ENCODE results near the gene LRRK1. TPM values are rescaled to one million over a fixed set of nuclear protein-coding genes. Genes with fewer than 3 reads are reported as not detected.

LRRK1 gene
- total and polyA plus RNA-seq, 11 donors = 1.3 to 12.7 (median 2.1) TPM

DNA sequence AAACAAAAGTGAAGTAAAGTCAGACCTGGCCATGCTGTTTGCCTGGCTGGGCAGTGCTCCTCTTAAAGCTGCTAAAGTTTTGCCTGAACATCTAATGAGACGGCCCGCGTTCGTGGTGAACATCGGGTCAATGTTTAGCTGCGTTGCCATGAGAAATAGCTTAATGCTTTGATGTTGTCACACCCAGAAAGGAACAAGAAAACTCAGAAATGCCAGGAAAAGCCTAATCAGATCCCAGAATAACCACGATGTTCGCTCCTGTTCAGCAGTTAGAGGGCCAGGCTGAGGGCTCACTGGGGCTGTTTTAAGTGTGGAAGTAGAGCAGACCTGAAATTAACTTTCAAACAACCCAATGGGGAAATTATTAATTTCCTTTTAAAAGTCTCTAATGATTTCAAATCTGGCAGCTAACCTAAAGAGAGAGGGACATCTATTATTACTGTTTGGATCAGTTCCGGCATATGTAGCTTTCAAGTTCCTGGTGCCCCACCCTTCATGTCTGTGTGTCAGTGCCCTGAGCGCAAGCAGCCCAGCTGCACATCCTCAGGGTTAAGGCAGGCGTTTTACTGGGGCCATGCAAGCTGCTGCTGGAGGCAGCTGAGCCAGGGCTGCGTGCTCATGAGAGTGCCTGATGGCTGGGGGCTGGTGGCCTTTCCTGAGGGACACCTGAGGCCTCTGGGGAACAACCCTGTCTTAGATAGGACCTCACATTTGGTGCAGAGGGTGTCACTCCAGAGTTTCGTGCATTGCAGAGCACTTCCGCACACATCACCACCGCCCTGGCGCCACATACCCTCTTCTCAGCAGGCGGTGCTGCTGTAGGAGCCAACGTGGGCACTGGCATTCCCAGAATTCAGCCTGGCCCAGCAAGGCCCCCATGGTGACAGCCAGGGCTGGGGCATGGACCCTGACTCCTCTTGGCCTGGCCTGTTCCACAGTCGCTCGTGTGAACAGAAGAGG is 76.6 kb downstream of the LRRK1 start:
- DNase-seq (no peak), ATAC-seq (no peak)
- intact Hi-C loops (cut with DNase I) = no loop called here
- TF ChIP-seq, protein P1, sequence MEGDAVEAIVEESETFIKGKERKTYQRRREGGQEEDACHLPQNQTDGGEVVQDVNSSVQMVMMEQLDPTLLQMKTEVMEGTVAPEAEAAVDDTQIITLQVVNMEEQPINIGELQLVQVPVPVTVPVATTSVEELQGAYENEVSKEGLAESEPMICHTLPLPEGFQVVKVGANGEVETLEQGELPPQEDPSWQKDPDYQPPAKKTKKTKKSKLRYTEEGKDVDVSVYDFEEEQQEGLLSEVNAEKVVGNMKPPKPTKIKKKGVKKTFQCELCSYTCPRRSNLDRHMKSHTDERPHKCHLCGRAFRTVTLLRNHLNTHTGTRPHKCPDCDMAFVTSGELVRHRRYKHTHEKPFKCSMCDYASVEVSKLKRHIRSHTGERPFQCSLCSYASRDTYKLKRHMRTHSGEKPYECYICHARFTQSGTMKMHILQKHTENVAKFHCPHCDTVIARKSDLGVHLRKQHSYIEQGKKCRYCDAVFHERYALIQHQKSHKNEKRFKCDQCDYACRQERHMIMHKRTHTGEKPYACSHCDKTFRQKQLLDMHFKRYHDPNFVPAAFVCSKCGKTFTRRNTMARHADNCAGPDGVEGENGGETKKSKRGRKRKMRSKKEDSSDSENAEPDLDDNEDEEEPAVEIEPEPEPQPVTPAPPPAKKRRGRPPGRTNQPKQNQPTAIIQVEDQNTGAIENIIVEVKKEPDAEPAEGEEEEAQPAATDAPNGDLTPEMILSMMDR (IDR thresholded peaks at IDR 0.05) = no peak
- TF ChIP-seq POLR2A (IDR thresholded peaks at IDR 0.05) = no peak
- Histone ChIP-seq H3K36me3 (peaks cover 0 to 16% (median 0%) of the 10 kb centered on the region in 9 donors), H3K27me3 (no peaks in the 10 kb centered on the region), H3K4me1 (no peaks in the 10 kb centered on the region), H3K27ac (no peak overlapping the region), H3K4me3 (no peak overlapping the region), H3K9me3 (no peaks in the 10 kb centered on the region)
- WGBS, 4 donors = 72 to 86% (median 80%) methylated on average over 20 of the region's 20 CpGs

DNA sequence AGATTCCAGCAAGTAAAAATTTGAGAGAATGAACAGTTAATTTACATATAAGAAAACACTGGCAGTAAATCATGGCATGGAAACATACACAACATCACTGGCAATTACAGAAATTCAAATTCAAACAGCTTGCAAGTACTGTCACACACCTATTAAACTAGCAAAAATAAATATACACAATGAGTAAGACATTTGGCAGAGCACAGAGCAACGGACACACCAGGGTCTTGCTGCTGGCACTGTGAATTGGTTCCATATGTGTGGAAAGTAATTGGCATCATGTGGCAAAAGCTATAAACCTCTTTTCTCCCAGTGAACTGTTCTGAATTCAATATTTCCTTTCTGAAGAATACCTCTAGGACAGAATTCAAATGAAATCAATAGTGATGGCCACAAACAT is 78.3 kb downstream of the LRRK1 start:
- Histone ChIP-seq H3K36me3 (peaks cover 0 to 17% (median 0%) of the 10 kb centered on the region in 9 donors), H3K27ac (no peak overlapping the region), H3K9me3 (no peaks in the 10 kb centered on the region), H3K4me1 (no peaks in the 10 kb centered on the region), H3K4me3 (no peak overlapping the region), H3K27me3 (no peaks in the 10 kb centered on the region)
- intact Hi-C loops (cut with DNase I) = no loop called here
- 82 to 97% (median 87%) methylated on average over 1 of the region's 1 CpG for WGBS, 4 donors
- TF ChIP-seq, protein P1 (IDR thresholded peaks at IDR 0.05) = no peak
- TF ChIP-seq POLR2A (IDR thresholded peaks at IDR 0.05) = no peak
- DNase-seq (no peak), ATAC-seq (no peak)

DNA sequence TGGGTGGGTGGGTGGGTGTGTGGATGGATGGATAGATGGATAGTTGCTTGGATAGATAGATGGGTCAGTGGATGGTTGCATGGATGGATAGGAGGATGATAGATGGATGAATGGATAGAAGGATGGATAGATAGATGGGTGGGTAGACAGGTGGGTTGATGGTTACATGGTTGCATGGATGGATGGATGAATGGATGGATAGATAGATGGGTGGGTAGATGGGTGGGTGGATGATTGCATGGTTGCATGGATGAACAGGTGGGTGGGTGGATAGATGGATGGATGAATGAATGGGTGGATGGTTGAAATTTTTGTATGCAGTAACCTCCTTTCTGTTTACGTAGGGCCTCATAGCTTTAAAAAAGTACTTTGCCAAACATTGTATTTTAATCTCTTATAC is 79.5 kb downstream of the LRRK1 start:
- DNase-seq (no peak), ATAC-seq (no peak)
- H3K4me3 ChIP-seq = no peak overlapping the region
- H3K4me1 ChIP-seq = peaks cover 0 to 4% (median 0%) of the 10 kb centered on the region in 12 donors
- no peaks in the 10 kb centered on the region for H3K9me3 ChIP-seq
- 86 to 94% (median 93%) methylated on average over 1 of the region's 1 CpG for WGBS, 4 donors
- H3K36me3 ChIP-seq = peaks cover 0 to 17% (median 0%) of the 10 kb centered on the region in 9 donors
- no peaks in the 10 kb centered on the region for H3K27me3 ChIP-seq
- no peak overlapping the region for H3K27ac ChIP-seq
- intact Hi-C loops (cut with DNase I) = no loop called here
- TF ChIP-seq, protein P1 (IDR thresholded peaks at IDR 0.05) = no peak
- no peak for TF ChIP-seq POLR2A (IDR thresholded peaks at IDR 0.05)

DNA sequence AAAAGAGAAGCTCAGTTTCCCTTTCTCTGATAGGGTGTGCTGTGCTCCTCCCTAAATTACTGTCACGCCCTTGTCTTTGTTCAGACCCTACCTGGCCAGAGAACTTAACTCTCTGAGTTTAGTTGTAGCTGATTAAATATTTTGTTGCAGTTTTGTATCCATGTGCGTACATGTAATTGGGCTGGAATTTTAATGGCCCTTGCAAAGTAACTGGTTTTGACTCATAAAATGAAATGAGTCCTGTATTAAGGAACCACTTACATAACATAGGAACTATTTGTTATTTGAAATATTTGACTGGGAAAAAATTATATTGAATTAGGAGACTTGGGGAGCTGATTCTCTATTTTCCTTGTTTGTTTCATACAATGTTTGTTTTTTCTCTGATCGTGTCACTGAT is 80.2 kb downstream of the LRRK1 start:
- Histone ChIP-seq H3K27me3 (no peaks in the 10 kb centered on the region), H3K4me1 (peaks cover 0 to 4% (median 0%) of the 10 kb centered on the region in 12 donors), H3K9me3 (no peaks in the 10 kb centered on the region), H3K27ac (no peak overlapping the region), H3K4me3 (no peak overlapping the region), H3K36me3 (peaks cover 0 to 14% (median 0%) of the 10 kb centered on the region in 9 donors)
- ATAC-seq (no peak), DNase-seq (no peak)
- intact Hi-C loops (cut with DNase I) = no loop called here
- WGBS, 4 donors = 82 to 87% (median 85%) methylated on average over 3 of the region's 3 CpGs
- no peak for TF ChIP-seq POLR2A (IDR thresholded peaks at IDR 0.05)
- TF ChIP-seq, protein P1 (IDR thresholded peaks at IDR 0.05) = no peak
